GM18907 (cell line): ENCODE data around the gene HMCN2.

Experiments
- ATAC-seq: cut with Tn5 transposase; IDR thresholded peaks from one replicate; pipeline ENCODE4 v1.9.1; 2021; ENCODE audit warnings: mild to moderate bottlenecking, moderate library complexity; ENCODE audit not compliant: unreplicated experiment

The HMCN2 gene

DNA sequence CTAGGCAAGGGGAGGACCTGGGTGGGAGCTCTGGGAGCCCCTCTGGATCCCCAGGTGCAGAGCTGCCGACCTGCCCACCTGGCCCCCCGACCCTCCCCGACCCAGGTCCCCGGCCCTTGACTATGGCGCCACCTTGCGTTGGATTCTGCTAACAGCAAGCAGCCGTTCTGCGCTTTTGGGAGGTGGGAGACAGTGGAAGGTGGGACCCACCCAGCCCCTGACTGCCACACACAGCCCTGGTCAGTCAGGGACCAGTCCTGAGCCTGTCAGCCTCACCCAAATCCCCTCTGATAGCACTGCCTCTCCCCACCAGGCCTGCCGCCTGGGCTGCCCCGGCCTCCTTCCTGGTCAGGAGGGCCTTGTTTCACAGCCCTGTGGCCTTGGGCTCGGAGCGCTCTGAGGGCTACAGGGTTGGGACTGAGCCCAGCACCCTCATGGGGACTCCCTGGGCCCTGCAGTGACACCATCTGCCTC, 77.9 kb downstream of the HMCN2 start:
- no peak for ATAC-seq

DNA sequence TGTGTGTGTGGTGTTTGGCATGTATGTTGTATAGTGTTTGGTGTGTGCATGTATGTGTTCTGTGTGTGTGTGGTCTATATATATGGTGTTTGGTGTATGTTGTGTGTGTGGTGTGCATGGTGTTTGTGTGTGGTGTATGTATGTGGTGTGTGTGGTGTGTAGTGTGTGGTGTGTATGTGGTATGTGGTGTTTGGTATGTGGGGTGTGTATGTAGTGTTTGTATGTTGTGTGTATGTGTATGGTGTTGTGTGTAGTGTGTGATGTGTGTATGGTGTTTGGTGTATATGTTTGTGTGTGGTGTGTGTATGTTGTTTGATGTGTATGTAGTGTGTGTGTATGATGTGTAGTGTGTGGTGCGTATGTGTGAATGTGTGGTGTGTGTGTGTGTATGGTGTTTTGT, 78.8 kb downstream of the HMCN2 start:
- no peak for ATAC-seq

DNA sequence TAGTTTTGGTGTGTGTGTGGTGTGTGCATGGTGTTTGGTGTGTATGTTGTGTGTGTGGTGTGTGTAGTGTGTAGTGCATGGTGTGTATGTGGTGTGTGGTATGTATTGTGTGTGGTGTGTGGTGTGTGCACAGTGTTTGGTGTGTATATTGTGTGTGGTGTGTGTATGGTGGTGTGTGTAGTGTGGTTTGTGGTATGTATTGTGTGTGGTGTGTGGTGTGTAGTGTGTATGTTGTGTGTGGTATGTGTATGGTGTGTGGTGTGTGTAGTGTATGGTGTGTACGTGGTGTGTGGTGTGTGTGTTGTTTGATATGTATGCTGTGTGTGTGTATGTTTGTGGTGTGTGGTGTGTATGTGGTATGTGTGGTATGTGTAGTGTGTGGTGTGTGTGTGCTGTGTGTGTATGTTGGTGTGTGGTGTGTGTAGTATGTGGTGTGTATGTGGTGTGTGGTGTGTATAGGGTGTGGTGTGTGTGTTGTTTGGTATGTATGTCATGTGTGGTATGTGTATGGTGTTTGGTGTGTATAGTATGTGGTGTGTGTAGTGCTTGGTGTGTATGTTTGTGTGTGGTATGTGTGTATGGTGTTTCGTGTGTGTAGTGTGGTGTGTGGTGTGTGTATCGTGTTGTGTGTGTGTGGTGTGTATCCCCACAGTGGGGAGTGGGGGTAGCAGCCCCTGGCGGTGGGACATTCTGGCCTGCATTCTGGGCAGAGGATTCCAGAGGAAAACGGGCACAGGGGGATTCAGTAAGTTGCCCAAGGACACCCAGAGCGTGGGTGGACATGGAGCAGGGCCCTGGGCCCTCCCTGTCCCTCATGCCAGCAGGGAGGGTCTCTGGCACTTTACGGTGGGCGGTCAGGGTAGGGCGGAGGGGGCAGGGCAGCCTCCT, 79.7 kb downstream of the HMCN2 start:
- no peak for ATAC-seq

DNA sequence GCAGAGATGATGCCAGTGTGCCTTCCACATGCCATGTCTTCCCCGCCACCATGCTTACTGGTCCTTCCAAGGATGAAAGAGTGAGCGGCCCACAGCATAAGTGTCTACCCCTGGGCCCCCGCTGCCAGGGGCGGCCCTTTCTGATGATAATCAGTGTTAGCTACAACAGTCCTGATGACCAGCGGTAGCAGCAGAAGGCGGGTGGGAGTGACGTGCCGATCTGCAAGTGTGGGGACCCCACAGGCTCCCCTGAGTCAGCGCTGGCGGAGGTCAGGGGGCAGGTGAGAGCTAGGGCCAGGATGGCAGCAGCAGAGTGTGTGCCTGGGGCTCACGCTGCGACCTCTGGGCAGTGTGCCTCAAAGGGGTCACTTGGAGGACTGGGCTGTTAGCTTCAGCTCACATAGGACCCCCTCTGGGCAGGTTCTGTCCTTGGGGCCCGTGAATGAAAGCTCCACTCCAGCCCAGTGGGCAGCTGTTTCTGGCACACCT, 80.4 kb downstream of the HMCN2 start:
- no peak for ATAC-seq

DNA sequence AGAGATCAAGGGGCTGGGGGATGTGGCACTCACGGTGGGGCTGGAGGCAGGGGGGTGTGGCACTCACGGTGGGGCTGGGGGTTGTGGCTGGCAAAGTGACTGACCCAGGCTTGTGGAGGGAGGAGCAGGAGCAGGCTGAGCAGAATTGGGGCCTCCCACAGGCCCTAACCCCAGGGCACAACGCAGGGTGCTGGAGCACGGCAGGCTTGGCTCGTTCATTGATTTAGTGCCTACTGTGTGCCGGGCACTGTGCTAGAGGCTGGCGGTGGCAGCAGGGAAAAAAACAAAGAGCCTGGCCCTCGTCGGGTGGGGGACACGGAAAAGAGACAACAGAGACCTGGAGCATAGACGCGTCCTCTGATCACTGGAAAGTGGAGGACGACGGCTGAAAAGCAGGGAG, 80.9 kb downstream of the HMCN2 start:
- ATAC-seq = no peak

DNA sequence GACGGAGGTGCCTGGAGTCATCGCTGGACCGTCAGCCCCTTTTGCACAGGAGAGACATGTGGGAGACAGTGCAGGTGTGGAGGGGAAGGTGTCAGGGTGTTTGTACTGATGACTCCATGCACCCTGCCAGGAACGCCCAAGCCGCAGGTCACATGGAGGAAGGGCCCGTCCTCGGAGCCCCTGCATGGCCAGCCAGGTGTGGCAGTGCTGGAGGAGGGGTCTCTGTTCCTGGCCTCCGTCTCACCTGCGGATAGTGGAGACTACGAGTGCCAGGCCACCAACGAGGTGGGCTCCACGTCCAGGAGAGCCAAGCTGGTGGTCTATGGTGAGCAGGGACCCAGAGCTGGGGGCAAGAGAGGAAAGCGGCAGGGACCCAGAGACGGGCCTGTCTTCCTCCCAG, 81.5 kb downstream of the HMCN2 start:
- no peak for ATAC-seq

DNA sequence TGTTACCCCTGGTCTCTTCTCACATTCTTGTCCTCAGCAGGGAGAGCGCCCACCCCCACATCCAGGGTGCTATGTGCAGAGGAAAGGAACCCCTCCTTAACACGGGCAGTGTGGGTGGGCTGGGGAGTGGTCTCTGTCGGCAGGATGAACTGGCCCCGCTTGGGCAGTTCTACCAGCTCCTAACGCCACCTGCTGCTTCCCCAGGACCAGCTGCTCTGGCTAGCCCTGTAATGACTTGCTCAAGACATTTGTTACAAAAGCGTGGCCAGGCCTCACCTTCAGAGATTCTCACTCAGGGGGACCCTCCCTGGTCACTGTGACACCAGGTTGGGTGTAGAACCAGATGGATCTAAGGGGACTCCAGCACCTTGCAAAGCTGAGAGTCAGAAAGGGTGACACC, 82.4 kb downstream of the HMCN2 start:
- ATAC-seq = no peak

DNA sequence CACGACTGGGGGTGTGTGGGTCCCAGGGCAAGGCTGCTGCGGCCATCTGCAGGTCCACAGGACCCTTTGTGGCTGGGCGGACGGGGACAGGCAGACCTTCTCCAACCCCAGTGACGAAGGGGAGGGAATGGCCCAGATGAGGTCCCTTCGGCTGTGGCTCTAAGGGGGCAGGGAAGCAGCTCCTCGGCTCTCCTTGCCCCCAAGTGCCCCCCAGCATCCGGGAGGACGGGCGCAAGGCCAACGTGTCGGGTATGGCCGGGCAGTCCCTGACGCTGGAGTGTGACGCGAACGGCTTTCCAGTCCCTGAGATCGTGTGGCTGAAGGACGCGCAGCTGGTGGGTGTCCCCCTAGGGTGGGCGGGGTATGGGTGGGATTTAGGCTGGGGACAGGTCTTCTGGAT, 82.8 kb downstream of the HMCN2 start:
- no peak for ATAC-seq

DNA sequence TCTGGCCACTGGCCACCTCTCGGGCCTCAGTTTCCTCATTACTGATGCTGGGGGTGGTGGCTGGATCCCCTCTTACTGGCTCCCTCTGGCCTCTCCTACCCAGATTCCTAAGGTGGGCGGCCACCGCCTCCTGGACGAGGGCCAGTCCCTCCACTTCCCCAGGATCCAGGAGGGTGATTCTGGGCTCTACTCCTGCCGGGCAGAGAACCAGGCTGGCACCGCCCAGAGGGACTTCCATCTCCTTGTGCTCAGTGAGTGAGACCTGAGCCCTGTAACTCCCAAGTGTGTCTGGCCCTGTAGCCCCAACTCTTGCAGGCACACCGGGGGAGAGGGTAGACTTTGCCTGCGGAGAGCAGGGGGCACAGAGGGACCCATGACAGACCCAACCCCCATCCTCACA, 83.3 kb downstream of the HMCN2 start:
- no peak for ATAC-seq

DNA sequence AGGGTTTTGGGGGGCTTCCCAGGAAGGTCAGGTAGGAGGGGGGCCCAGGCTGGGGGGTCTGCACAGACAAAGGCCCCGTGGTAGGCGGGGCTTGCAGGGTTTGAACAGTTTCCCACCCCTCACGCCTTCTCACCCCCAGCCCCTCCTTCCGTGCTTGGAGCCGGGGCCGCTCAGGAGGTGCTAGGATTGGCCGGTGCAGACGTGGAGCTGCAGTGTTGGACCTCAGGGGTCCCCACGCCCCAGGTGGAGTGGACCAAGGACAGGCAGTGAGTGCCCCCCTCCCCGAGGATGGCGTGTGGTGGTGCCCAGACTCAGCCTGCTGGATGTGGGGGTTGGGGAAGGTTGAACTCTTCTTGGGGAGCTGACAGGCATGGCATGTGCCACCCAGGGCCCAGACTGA, 83.8 kb downstream of the HMCN2 start:
- no peak for ATAC-seq

DNA sequence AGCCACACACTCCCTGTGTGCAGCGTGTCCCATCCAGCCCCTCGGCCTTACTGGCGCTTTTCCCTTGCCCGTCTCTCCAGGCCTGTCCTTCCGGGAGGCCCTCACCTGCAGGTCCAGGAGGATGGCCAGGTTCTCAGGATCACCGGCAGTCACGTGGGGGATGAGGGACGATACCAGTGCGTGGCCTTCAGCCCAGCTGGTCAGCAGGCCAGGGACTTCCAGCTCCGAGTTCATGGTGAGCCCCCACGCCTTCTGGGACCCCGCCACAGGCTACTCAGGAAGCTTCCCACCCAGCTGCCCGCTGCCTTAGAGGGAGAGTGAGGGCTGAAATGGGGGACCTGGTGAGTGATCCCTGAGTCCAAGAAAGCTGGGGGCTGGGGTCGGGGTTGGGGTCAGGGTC, 85.8 kb downstream of the HMCN2 start:
- ATAC-seq = no peak

DNA sequence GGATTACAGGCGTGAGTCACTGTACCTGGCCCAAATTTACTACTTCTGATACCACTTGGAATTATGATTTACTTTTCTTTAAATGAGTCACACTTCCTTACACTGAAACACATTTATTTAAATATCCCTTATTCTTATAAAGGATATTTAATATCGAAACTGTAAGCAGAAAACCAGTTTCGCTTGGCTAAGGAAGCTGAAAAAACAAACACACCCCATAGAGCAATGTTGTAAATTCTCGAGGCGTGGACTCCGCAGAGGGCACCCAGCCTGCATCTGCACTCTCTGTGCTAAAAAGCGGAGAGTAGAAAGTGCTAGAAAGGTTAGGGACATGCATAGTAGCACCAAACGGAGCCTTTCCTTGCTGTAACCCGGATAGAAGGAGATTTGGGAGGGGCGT, 86.5 kb downstream of the HMCN2 start:
- ATAC-seq = no peak

DNA sequence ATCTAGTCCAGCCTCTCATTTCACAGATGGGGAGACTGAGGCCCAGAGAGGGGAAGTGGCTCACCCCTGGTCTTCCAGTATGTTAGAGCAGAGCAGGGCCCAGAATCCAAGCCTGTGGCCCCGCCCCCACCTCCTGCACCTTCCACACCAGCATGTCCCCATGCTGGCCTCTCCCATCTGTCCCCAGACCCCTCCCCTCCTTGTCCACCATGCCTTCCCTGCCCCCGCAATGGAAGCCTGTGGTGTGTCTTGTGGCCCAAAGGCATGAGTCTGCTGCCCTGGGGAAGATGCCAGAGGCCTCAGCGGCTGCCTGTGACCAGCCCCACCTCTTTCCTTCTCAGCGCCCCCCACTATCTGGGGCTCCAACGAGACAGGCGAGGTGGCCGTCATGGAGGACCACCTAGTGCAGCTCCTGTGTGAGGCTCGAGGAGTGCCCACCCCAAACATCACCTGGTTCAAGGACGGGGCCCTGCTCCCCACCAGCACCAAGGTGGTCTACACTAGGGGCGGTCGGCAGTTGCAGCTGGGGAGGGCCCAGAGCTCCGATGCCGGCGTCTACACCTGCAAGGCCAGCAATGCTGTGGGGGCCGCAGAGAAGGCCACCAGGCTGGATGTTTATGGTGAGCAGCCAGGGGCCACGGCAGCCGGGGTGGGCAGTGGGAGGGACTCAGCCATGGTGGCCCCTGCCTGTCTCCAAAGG, 87.2 kb downstream of the HMCN2 start:
- no peak for ATAC-seq

DNA sequence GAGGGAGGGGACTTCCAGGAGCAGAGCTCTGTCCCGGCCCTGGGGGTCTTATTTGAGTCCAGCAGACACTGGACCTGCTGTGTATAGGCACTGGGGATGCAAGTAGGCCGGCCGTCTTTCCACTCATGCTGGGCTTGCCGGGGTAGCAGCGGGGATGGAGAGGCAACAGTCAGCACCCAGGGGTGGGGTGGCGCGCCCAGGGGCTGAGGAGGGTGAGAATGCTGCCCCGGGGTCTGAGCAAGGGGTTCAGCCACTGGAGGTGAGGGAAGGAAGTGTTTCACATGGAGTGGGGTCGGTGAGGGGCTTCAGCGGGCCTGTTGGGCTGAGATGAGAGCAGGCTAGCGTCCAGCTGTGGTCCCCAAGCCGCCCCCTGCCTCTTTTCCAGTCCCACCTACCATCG, 88.8 kb downstream of the HMCN2 start:
- ATAC-seq = no peak

DNA sequence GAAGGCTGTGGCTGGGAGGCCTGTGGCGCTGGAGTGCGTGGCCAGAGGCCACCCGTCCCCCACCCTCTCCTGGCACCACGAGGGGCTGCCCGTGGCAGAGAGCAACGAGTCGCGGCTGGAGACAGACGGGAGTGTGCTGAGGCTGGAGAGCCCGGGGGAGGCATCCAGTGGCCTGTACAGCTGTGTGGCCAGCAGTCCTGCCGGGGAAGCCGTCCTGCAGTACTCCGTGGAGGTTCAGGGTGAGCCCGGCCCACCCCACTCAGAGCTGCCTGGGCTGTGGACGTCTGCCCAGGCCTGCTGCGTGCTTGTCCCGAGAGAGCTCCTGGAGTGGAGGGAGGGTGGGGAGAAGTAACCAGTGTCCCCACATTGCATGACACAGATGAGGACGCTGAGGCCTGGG, 89.2 kb downstream of the HMCN2 start:
- no peak for ATAC-seq

DNA sequence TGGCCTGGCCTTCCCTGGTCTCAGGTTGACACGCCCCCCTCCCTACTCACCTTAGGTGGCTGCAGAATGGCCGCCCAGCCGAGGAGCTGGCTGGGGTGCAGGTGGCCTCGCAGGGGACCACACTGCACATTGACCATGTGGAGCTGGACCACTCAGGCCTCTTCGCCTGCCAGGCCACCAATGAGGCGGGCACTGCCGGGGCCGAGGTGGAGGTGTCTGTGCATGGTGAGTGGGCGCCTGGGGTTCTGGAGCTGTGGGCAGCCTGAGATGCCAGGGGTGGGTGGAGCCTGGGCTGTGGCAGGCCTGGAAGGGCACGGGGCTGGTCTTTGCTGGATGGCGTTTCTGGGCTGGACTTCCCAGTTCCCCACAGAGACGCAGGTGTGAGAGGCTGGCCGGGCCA, 90.5 kb downstream of the HMCN2 start:
- ATAC-seq = no peak

DNA sequence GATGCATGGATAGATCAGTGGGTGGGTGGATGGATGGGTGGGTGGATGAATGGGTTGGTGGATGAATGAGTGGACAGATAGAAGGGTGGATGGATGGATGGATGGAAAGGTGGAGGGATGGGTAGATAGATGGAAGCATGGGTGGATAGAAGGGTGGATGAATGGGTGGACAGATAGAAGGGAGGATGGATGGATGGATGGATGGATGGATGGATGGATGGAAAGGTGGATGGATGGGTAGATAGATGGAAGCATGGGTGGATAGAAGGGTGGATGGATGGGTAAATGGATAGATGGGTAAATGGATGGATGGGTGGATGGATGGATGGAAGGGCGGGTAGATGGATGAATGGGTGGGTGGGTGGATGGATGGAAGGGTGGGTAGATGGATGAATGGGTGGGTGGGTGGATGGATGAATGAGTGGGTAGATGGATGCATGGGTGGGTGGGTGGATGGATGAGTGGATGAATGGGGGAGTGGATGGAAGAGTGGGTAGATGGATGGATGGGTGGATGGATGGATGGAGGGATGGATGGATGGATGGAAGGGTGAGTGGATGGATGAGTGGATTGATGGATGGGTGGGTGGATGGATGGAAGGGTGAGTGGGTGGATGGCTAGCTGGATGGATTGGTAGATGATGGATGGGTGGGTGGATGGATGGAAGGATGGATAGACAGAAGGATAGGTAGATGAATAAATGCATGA, 91.5 kb downstream of the HMCN2 start:
- no peak for ATAC-seq

DNA sequence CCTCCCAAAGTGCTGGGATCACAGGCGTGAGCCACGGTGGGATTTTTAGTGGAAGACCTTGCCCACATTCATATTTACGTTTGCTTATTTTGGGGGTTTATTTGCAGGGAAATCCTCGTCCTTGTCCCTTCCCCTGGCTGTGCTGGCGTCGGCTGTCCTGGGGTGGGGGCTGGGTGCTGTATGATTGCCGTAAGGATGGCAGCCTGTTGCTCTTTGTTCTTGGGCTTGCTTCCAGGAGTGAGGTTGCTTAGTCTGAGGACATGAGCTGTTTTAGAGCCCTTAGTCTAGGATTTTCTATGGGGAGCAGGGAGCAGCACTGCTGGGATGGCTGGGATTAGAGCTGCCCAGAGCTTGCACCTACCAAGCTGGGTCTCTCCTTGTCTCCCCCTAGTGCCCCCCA, 93.4 kb downstream of the HMCN2 start:
- ATAC-seq = no peak

DNA sequence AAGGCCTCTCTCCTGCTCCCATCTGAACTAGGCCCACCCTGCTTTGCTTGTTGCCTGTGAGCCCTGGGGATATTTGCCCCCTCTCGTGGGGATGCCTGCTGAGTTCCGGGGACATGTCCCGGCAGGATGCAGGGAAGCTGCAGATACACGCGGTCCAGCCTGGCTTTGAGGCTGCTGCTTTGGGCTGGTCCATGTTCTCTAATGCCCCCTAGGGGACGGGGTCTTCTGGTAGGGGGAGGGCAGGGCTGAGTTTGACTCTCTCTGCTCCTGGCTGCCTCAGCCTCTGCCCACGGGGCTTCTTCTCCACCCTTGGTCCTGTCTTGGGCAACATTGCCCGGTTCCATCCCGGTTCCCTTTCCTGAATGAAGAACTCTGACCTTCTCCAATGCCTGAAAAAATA, 94.3 kb downstream of the HMCN2 start:
- ATAC-seq = no peak

DNA sequence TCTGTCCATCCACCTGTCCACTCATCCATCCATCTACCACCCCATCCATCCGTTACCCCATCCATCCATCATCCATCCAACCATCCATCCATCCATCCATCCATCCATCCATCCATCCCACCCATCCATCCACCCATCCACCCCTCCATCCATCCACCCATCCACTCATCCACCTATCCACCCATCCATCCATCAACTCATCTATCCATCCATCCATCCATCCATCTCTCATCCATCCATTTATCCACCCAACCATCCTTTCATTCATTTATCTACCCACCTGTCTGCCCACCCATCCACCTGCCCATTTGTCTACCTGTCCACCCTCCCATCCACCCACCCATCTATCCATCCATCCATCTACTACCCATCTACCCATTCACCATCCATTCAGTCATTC, 95.1 kb downstream of the HMCN2 start:
- no peak for ATAC-seq

DNA sequence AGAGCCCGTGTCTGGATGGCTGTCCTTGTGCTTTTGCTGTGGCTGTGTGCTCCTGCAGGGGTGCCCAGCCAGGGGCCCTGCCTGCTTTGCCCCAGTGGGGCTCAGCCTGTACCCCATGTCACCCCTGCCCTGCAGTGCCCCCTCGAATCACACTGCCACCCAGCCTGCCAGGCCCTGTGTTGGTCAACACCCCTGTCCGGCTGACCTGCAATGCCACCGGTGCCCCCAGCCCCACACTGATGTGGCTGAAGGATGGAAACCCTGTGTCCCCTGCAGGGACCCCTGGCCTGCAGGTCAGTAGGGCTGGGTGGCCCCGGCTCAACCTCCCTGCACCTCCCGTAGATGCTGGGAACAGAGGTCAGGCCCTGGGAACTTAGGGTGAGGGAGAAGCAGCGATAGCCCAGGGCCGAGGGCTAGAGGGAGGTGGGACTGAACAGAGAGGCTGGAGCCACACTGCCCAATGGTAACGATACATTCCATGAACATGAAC, 96.4 kb downstream of the HMCN2 start:
- no peak for ATAC-seq
